Measurements from ENCODE around the gene MEOX2. TPM values are rescaled to one million over a fixed set of nuclear protein-coding genes. Genes with fewer than 3 reads are reported as not detected.

MEOX2 gene
- total and polyA plus RNA-seq, 2 of the 8 experiments (the other 6 are each of a cell fraction or from before 2014, with no cell fraction given): 0.05 to 0.19 TPM

GRCh38 chr7:15692501-15693020, 6.1 kb upstream of the MEOX2 start:
- H3K27ac ChIP-seq (ENCODE audit: low read depth, low read length): no peak overlapping the region
- no peak overlapping the region for H2BK120ac ChIP-seq (replicated peaks; ENCODE audit: low read depth, low read length)
- no peak overlapping the region for H2BK12ac ChIP-seq (ENCODE audit: low read depth, low read length)
- no peak for FAIRE-seq
- H3K23me2 ChIP-seq (ENCODE audit: low read depth, low read length): peaks cover 2% of the 10 kb centered on the region; the same call in 1 of the 2 replicates
- H4K5ac ChIP-seq (ENCODE audit: insufficient read length, low read depth, low read length): no peak overlapping the region
- H3K79me1 ChIP-seq (ENCODE audit: low read depth, low read length): no peaks in the 10 kb centered on the region
- no peaks in the 10 kb centered on the region for H3K79me2 ChIP-seq (ENCODE audit: control insufficient read depth in 1 of 2, insufficient read depth in 2 of 2, low read length in 2 of 2)
- WGBS, 2 experiments (ENCODE audit: extremely low coverage in 1 of 2, insufficient coverage in 1 of 2, insufficient read length in 1 of 2, insufficient replicate concordance in 2 of 2, low coverage in 1 of 2, low lambda C conversion rate in 2 of 2, missing lambda C conversion rate in 1 of 2): 95% methylated on average over 5 of the region's 5 CpGs; no CpG with 5 or more reads in 1 of the 2 experiments
- H4K91ac ChIP-seq (replicated peaks; ENCODE audit: insufficient read length, low read length): no peak overlapping the region
- no peak overlapping the region for H4K8ac ChIP-seq (ENCODE audit: extremely low read depth, insufficient read depth, low read length)
- DNase-seq (ENCODE audit: low read depth in 1 of 2, low spot score in 2 of 2): no peak
- no peak overlapping the region for H3K4ac ChIP-seq (replicated peaks; ENCODE audit: insufficient read length, low read depth, low read length)
- no peak overlapping the region for H3K14ac ChIP-seq (ENCODE audit: insufficient read length)
- H3K23ac ChIP-seq (ENCODE audit: insufficient read length): no peak overlapping the region
- H4K20me1 ChIP-seq (replicated peaks in 1 of 2; ENCODE audit: control insufficient read depth in 1 of 2, insufficient read depth in 2 of 2, low read length in 2 of 2): no peaks in the 10 kb centered on the region
- H2BK5ac ChIP-seq (ENCODE audit: low read depth, low read length): no peak overlapping the region
- no peak overlapping the region for H2BK15ac ChIP-seq (ENCODE audit: low read length)
- peaks cover 0 to 10% (median 0%) of the 10 kb centered on the region in 4 experiments; a peak in 4 of 7 replicates for H3K4me1 ChIP-seq (replicated peaks in 1 of 4; ENCODE audit: control insufficient read depth in 3 of 4, insufficient read depth in 4 of 4, low read length in 3 of 4)
- ChIA-PET CTCF (ENCODE audit: partially characterized antibody) (interaction anchor here (0.7 to 2.2 kb wide), 2 partner anchors 28 to 293 kb away, joined by 3 to 5 read pairs; no protein-coding TSS in a partner anchor), POLR2A (ENCODE audit: partially characterized antibody) (no interaction called here)
- H3K4me2 ChIP-seq (ENCODE audit: insufficient read depth in 1 of 2, low read depth in 2 of 2, low read length in 2 of 2): no peak overlapping the region
- H2AFZ ChIP-seq (ENCODE audit: low read length): no peak overlapping the region
- no peaks in the 10 kb centered on the region for H3K36me3 ChIP-seq (ENCODE audit: control insufficient read depth in 2 of 4, insufficient read depth in 4 of 4, low read length in 3 of 4)
- no peak overlapping the region for H3K18ac ChIP-seq (ENCODE audit: extremely low read depth, low read length)
- H3K9ac ChIP-seq (replicated peaks in 1 of 4; ENCODE audit: extremely low read depth in 1 of 4, low read depth in 3 of 4, low read length in 3 of 4): no peak overlapping the region
- H2AK5ac ChIP-seq (ENCODE audit: low read depth, low read length): no peak overlapping the region
- no peak overlapping the region for H3K56ac ChIP-seq (replicated peaks; ENCODE audit: insufficient read length, low read depth, low read length)
- no peaks in the 10 kb centered on the region for H3K9me3 ChIP-seq (ENCODE audit: insufficient read depth in 2 of 2, low read depth in 1 of 2, low read length in 1 of 2)
- H3K27me3 ChIP-seq (replicated peaks in 1 of 4; ENCODE audit: control insufficient read depth in 3 of 4, extremely low read depth in 1 of 4, insufficient read depth in 3 of 4, low read length in 3 of 4): peaks cover 7 to 16% (median 12%) of the 10 kb centered on the region in 4 experiments
- no peak overlapping the region for H3K4me3 ChIP-seq (ENCODE audit: extremely low read depth in 1 of 4, insufficient read depth in 2 of 4, low read depth in 3 of 4, low read length in 4 of 4)
- no peak overlapping the region for H2BK20ac ChIP-seq (ENCODE audit: low read length)
- TF ChIP-seq KDM5A (IDR thresholded peaks at IDR 0.05; ENCODE audit: low read length): no peak
- no peak for TF ChIP-seq RFX5 (IDR thresholded peaks at IDR 0.05; ENCODE audit: borderline replicate concordance, low read depth, low read length)
- no peak for TF ChIP-seq CEBPB (IDR thresholded peaks at IDR 0.05; ENCODE audit: low read depth, low read length)
- no peak for TF ChIP-seq TEAD4 (IDR thresholded peaks at IDR 0.05; ENCODE audit: low read depth, low read length)

All from H1 (cell line).